ENCODE results near the gene CCDC154. TPM values are rescaled to one million over a fixed set of nuclear protein-coding genes. Genes with fewer than 3 reads are reported as not detected.

The CCDC154 gene
- total RNA-seq, 3 donors from 2014 or later: 0.48 to 1.2 (median 0.98) TPM

DNA sequence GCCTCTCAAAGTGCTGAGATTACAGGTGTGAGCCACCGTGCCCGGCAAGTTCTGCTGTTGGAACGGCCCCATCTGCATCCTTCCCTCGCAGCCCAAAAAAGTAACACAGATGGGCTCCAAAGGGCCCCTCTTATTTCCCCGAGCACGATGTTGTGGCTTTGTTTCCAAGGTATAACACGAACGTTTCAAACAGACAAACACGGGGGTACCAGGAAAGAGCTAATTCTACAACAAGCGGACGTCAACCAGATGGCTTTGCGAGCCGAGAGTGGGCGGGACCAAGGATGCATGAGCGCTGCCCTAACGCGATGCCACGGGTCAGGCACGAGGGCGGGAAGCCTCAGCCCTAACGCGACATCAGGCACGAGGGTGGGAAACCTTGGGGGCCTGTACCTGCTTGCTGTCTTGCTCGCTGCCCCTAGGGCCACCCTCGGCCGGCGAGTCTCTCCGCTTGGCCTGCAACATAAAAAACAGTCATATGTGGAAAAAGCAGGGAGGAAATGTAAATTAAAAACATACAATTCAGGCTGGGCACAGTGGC lies 54.0 kb downstream of the CCDC154 start:
- no peak overlapping the region for H3K27ac ChIP-seq
- no peak for DNase-seq (ENCODE audit: low spot score in 2 of 2)
- TF ChIP-seq POLR2AphosphoS5 (IDR thresholded peaks at IDR 0.05): no peak
- TF ChIP-seq POLR2A (IDR thresholded peaks at IDR 0.05): no peak
- TF ChIP-seq, protein P1, sequence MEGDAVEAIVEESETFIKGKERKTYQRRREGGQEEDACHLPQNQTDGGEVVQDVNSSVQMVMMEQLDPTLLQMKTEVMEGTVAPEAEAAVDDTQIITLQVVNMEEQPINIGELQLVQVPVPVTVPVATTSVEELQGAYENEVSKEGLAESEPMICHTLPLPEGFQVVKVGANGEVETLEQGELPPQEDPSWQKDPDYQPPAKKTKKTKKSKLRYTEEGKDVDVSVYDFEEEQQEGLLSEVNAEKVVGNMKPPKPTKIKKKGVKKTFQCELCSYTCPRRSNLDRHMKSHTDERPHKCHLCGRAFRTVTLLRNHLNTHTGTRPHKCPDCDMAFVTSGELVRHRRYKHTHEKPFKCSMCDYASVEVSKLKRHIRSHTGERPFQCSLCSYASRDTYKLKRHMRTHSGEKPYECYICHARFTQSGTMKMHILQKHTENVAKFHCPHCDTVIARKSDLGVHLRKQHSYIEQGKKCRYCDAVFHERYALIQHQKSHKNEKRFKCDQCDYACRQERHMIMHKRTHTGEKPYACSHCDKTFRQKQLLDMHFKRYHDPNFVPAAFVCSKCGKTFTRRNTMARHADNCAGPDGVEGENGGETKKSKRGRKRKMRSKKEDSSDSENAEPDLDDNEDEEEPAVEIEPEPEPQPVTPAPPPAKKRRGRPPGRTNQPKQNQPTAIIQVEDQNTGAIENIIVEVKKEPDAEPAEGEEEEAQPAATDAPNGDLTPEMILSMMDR (IDR thresholded peaks at IDR 0.05): no peak
- H3K4me3 ChIP-seq: no peak overlapping the region
- H3K9me3 ChIP-seq: no peaks in the 10 kb centered on the region
- H3K36me3 ChIP-seq: no peaks in the 10 kb centered on the region
- H3K27me3 ChIP-seq: no peaks in the 10 kb centered on the region
- no peaks in the 10 kb centered on the region for H3K4me1 ChIP-seq
- intact Hi-C loops (cut with DNase I; ENCODE audit: low total_unique reads): no loop called here

DNA sequence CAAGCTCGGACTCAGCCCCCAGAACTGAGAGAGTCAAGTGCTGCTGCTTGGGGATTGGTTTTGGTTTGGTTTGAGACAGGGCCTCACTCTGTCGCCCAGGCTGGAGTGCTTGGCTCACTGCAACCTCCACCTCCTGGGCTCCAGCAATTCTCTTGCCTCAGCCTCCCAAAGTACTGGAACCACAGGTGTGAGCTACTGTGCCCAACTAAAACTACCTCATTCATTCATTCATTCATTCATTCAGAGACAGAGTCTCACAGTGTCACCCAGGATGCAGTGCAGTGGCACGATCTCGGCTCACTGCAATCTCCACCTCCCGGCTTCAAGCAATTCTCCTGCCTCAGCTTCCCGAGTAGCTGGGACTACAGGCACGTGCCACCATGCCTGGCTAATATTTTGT lies 54.6 kb downstream of the CCDC154 start:
- Histone ChIP-seq H3K9me3 (no peaks in the 10 kb centered on the region), H3K4me3 (no peak overlapping the region), H3K4me1 (no peaks in the 10 kb centered on the region), H3K27me3 (no peaks in the 10 kb centered on the region), H3K27ac (no peak overlapping the region), H3K36me3 (no peaks in the 10 kb centered on the region)
- TF ChIP-seq, protein P1 (IDR thresholded peaks at IDR 0.05): no peak
- TF ChIP-seq POLR2AphosphoS5 (IDR thresholded peaks at IDR 0.05): no peak
- no peak for TF ChIP-seq POLR2A (IDR thresholded peaks at IDR 0.05)
- intact Hi-C loops (cut with DNase I; ENCODE audit: low total_unique reads): no loop called here
- no peak for DNase-seq (ENCODE audit: low spot score in 2 of 2)

DNA sequence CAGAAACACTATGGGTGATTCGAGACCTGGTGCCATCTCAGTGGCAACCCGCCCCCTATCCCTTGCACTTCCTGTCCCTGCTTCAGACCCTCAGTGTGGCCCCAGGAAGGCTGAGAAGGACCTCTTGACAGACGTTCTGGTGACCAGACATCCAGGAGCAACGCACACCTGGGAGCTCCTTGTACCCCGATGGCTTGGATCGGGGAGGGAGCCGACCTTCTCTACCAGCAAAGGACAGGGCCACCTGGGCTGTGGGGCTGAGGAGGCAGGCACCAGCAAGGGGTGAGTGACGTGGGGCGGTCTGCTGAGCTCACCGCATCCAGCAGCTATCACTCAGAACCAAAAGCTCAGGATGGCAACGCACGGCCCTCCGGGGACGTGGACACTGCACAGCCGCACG lies 57.0 kb downstream of the CCDC154 start:
- Histone ChIP-seq H3K27me3 (no peaks in the 10 kb centered on the region), H3K4me3 (no peak overlapping the region), H3K9me3 (no peaks in the 10 kb centered on the region), H3K4me1 (no peaks in the 10 kb centered on the region), H3K36me3 (no peaks in the 10 kb centered on the region), H3K27ac (no peak overlapping the region)
- TF ChIP-seq POLR2AphosphoS5 (IDR thresholded peaks at IDR 0.05) (no peak), POLR2A (IDR thresholded peaks at IDR 0.05) (no peak)
- TF ChIP-seq, protein P1 (IDR thresholded peaks at IDR 0.05): no peak
- intact Hi-C loops (cut with DNase I; ENCODE audit: low total_unique reads): no loop called here
- no peak for DNase-seq (ENCODE audit: low spot score in 2 of 2)

DNA sequence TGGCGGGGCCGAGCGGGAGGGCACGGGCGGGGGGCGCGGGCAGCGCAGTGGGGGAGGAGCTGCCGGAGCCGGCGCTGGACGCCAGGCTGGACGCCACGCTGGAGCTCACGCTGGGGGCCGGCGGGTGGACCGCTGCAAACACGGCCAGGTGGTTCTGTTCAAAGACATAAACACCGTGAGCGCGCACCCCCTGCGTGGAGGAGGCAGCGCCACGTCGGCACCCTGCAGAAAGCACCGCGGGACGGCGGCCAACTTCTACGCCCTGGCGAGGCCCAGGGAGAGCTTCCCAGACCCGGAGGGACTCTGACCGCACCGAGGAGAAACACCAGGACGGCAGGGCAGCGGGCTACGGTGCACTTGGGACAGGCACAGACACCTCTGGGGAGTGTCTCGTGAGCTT lies 59.1 kb downstream of the CCDC154 start:
- Histone ChIP-seq H3K36me3 (peaks cover 7% of the 10 kb centered on the region), H3K4me1 (no peaks in the 10 kb centered on the region), H3K27me3 (no peaks in the 10 kb centered on the region), H3K9me3 (no peaks in the 10 kb centered on the region), H3K4me3 (no peak overlapping the region), H3K27ac (no peak overlapping the region)
- no peak for DNase-seq (ENCODE audit: low spot score in 2 of 2)
- no peak for TF ChIP-seq POLR2A (IDR thresholded peaks at IDR 0.05)
- TF ChIP-seq, protein P1 (IDR thresholded peaks at IDR 0.05): no peak
- TF ChIP-seq POLR2AphosphoS5 (IDR thresholded peaks at IDR 0.05): no peak
- intact Hi-C loops (cut with DNase I; ENCODE audit: low total_unique reads): no loop called here

Other genes starting within 250 kb of the CCDC154 start
- 1 to 10 TPM in 1 of 3 donors, under 1 TPM in 1, not detected in 1; 0.73 to 1.8 TPM for gene TPSG1, start 219.3 kb downstream of the CCDC154 start, total RNA-seq
- gene TPSB2, start 214.4 kb downstream of the CCDC154 start, total RNA-seq: 100 to 1,000 TPM in 1 of 3 donors, 10 to 100 TPM in 1, 1 to 10 TPM in 1; 5.6 to 195 (median 22.4) TPM
- 100 to 1,000 TPM in 1 of 3 donors, 10 to 100 TPM in 1, 1 to 10 TPM in 1; 5.9 to 156 (median 19.8) TPM for gene TPSAB1, start 203.9 kb downstream of the CCDC154 start, total RNA-seq
- 1 to 10 TPM; 1.6 to 5.9 (median 2.0) TPM for gene TPSD1, start 188.5 kb downstream of the CCDC154 start, total RNA-seq
- gene UBE2I, start 134.9 kb downstream of the CCDC154 start, total RNA-seq: 10 to 100 TPM; 52.5 to 67.8 (median 62.2) TPM
- 1 to 10 TPM; 2.7 to 8.2 (median 7.3) TPM for gene BAIAP3, start 110.9 kb downstream of the CCDC154 start, total RNA-seq
- gene TSR3, start 92.7 kb downstream of the CCDC154 start, total RNA-seq: 10 to 100 TPM; 54.4 to 72.3 (median 59.6) TPM
- 10 to 100 TPM; 50.5 to 89.3 (median 58.4) TPM for gene GNPTG, start 92.6 kb downstream of the CCDC154 start, total RNA-seq
- 10 to 100 TPM; 18.6 to 28.5 (median 27.5) TPM for gene UNKL, start 29.9 kb downstream of the CCDC154 start, total RNA-seq
- 10 to 100 TPM; 10.4 to 18.7 (median 14.6) TPM for gene UQCC4, start 23.8 kb downstream of the CCDC154 start, total RNA-seq
- gene PERCC1, start 13.5 kb downstream of the CCDC154 start, total RNA-seq: not detected
- 10 to 100 TPM; 52.2 to 72.3 (median 71.4) TPM for gene CLCN7, start 30.5 kb upstream of the CCDC154 start, total RNA-seq
- gene PTX4, start 44.4 kb upstream of the CCDC154 start, total RNA-seq: not detected
- gene TELO2, start 48.8 kb upstream of the CCDC154 start, total RNA-seq: 10 to 100 TPM; 15.2 to 27.5 (median 23.9) TPM
- gene TMEM204, start 89.1 kb upstream of the CCDC154 start, total RNA-seq: 10 to 100 TPM; 27.8 to 37.0 (median 34.1) TPM
- gene IFT140, start 167.5 kb upstream of the CCDC154 start, total RNA-seq: 10 to 100 TPM; 17.0 to 30.1 (median 23.9) TPM
- 10 to 100 TPM in 2 of 3 donors, 1 to 10 TPM in 1; 9.6 to 13.8 (median 10.8) TPM for gene CRAMP1, start 167.8 kb upstream of the CCDC154 start, total RNA-seq
- 10 to 100 TPM; 19.2 to 44.2 (median 36.0) TPM for gene JPT2, start 233.7 kb upstream of the CCDC154 start, total RNA-seq